Calu3 (cell line): ENCODE data around the gene THNSL1. TPM values are rescaled to one million over a fixed set of nuclear protein-coding genes. Genes with fewer than 3 reads are reported as not detected.

Experiments
- BruUV-seq: library from RNA; stranded (reverse); fragments of 400-500 nt; replicated peaks from 2 replicates; lab custom pipeline; 2021; lab: Mats Ljungman, UMichigan
- CTCF ChIA-PET: fragments of 300-600 bp; sonication (Branson Sonifier 250); formaldehyde crosslinking; loops from one replicate; lab custom pipeline; 2022; ENCODE audit warnings: antibody characterized with exemption; lab: Charles Lee
- DNase-seq: peaks from one replicate; pipeline ENCODE4 v3.0.0; 2022
- H3K27ac Mint-ChIP-seq: one replicate; pipeline ENCODE4 v1.8.0; 2022; ENCODE audit warnings: mixed read lengths; ENCODE audit not compliant: unreplicated experiment
- H3K27me3 Mint-ChIP-seq: one replicate; pipeline ENCODE4 v1.8.0; 2022; ENCODE audit warnings: mixed read lengths; ENCODE audit not compliant: unreplicated experiment
- H3K36me3 Mint-ChIP-seq: one replicate; pipeline ENCODE4 v1.8.0; 2022; ENCODE audit warnings: mild to moderate bottlenecking, moderate library complexity, mixed read lengths; ENCODE audit not compliant: insufficient read depth, unreplicated experiment
- H3K4me1 Mint-ChIP-seq: one replicate; pipeline ENCODE4 v1.8.0; 2022; ENCODE audit warnings: mild to moderate bottlenecking, low read depth, mixed read lengths; ENCODE audit not compliant: unreplicated experiment
- H3K4me3 Mint-ChIP-seq: one replicate; pipeline ENCODE4 v1.8.0; 2022; ENCODE audit warnings: mild to moderate bottlenecking, low read depth, moderate library complexity, mixed read lengths; ENCODE audit not compliant: unreplicated experiment
- H3K9me3 Mint-ChIP-seq: one replicate; pipeline ENCODE4 v1.8.0; 2022; ENCODE audit warnings: low read depth, mixed read lengths; ENCODE audit not compliant: unreplicated experiment
- CTCF ChIP-seq: fragments of 200-600 bp; IDR thresholded peaks from one replicate; pipeline ENCODE4 v1.8.0; 2022; ENCODE audit warnings: antibody characterized with exemption; ENCODE audit not compliant: unreplicated experiment
- intact Hi-C: fragments of 100-400 bp; cut with micrococcal nuclease; formaldehyde crosslinking; loops from one replicate; pipeline ENCODE4 v1.10.0; 2022; ENCODE audit not compliant: unreplicated experiment
- total RNA-seq: library from RNA; stranded (reverse); gene quantifications from 2 replicates; pipeline ENCODE4 v1.2.3, GENCODE V29; 2022

The THNSL1 gene
- total RNA-seq, 1 experiment from 2014 or later: 6.6 TPM

- Mint-ChIP-seq H3K4me1 (no peaks in the 10 kb centered on the region), H3K4me3 (no peak overlapping the region), H3K27ac (no peak overlapping the region), H3K27me3 (no peaks in the 10 kb centered on the region), H3K36me3 (no peaks in the 10 kb centered on the region), H3K9me3 (no peaks in the 10 kb centered on the region)
- CTCF ChIA-PET: no interaction called here
- TF ChIP-seq CTCF: no peak
- intact Hi-C loops: no loop called here
- BruUV-seq: no TSS peak
- DNase-seq: no peak
These were observed 56.4 kb downstream of the THNSL1 start for GRCh38 chr10:25072786-25073185.

DNA sequence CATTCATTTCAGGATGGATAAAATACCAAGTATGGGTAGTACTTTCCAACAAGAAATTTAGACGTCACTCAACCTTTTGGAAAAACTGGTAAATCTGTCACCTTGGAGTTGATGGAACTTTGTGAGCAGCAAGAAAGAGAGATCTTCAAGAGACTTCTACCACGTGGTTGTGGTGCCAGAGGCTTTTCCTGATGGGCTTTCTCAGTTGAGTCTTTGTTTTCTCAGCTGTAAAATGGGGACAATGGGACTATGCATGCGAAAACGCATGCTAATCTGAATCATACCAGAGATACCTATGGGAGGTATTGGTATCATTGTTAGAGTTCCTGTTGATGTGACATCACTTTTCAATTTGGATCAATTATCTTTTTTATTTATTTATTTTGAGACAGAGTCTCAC lies 59.4 kb downstream of the THNSL1 start:
- no peak overlapping the region for H3K27ac Mint-ChIP-seq
- BruUV-seq: no TSS peak
- no peak overlapping the region for H3K4me3 Mint-ChIP-seq
- no peak for TF ChIP-seq CTCF
- H3K4me1 Mint-ChIP-seq: peaks cover 20% of the 10 kb centered on the region
- no peaks in the 10 kb centered on the region for H3K36me3 Mint-ChIP-seq
- no peak for DNase-seq
- CTCF ChIA-PET: no interaction called here
- no peaks in the 10 kb centered on the region for H3K27me3 Mint-ChIP-seq
- intact Hi-C loops: no loop called here
- H3K9me3 Mint-ChIP-seq: no peaks in the 10 kb centered on the region

Other genes starting within 250 kb of the THNSL1 start
- 22.7 and 24.6 TPM in 2 replicates for gene PRTFDC1, start 64.0 kb upstream of the THNSL1 start, total RNA-seq
- 0.37 and 0.66 TPM in 2 replicates for gene ENKUR, start 454 bp upstream of the THNSL1 start, total RNA-seq
- gene GPR158, start 158.4 kb downstream of the THNSL1 start, total RNA-seq: 0.12 TPM in 1 of 2 replicates, not detected in the other